ENCODE measurements around the gene PRR16. TPM values are rescaled to one million over a fixed set of nuclear protein-coding genes. Genes with fewer than 3 reads are reported as not detected.

The PRR16 gene
- total RNA-seq, 2 experiments from 2014 or later: not detected

GRCh38 chr5:120512068-120512467, 48.0 kb downstream of the PRR16 start:
- ChIA-PET CTCF (no interaction called here), POLR2A (no interaction called here)
- intact Hi-C loops (cut with micrococcal nuclease): no loop called here
- no peak overlapping the region for H3K4me3 Mint-ChIP-seq
- H3K4me1 Mint-ChIP-seq (ENCODE audit: low read depth): no peaks in the 10 kb centered on the region
- H3K27me3 Mint-ChIP-seq: no peaks in the 10 kb centered on the region
- DNase-seq (no peak), ATAC-seq (no peak)
- no peaks in the 10 kb centered on the region for H3K36me3 Mint-ChIP-seq (ENCODE audit: low read depth)
- TF ChIP-seq CTCF (IDR thresholded peaks at IDR 0.05): no peak
- H3K27ac Mint-ChIP-seq: no peak overlapping the region
- H3K9me3 Mint-ChIP-seq: no peaks in the 10 kb centered on the region

- POLR2A ChIA-PET: no interaction called here
- Mint-ChIP-seq H3K4me1 (ENCODE audit: low read depth) (no peaks in the 10 kb centered on the region), H3K27me3 (no peaks in the 10 kb centered on the region), H3K27ac (no peak overlapping the region), H3K9me3 (no peaks in the 10 kb centered on the region), H3K36me3 (ENCODE audit: low read depth) (no peaks in the 10 kb centered on the region), H3K4me3 (no peak overlapping the region)
- no peak for ATAC-seq
- intact Hi-C loops (cut with micrococcal nuclease): no loop called here
- CTCF ChIA-PET: no interaction called here
- no peak for DNase-seq
- no peak for TF ChIP-seq CTCF (IDR thresholded peaks at IDR 0.05)
Measured at GRCh38 chr5:120512791-120513650, 48.9 kb downstream of the PRR16 start.

GRCh38 chr5:120516805-120517204, 52.7 kb downstream of the PRR16 start:
- Mint-ChIP-seq H3K9me3 (no peaks in the 10 kb centered on the region), H3K36me3 (ENCODE audit: low read depth) (no peaks in the 10 kb centered on the region), H3K4me1 (ENCODE audit: low read depth) (no peaks in the 10 kb centered on the region), H3K27ac (no peak overlapping the region), H3K27me3 (no peaks in the 10 kb centered on the region), H3K4me3 (no peak overlapping the region)
- intact Hi-C loops (cut with micrococcal nuclease): no loop called here
- no peak for ATAC-seq
- ChIA-PET CTCF (no interaction called here), POLR2A (no interaction called here)
- TF ChIP-seq CTCF (IDR thresholded peaks at IDR 0.05): no peak
- DNase-seq: no peak

DNA sequence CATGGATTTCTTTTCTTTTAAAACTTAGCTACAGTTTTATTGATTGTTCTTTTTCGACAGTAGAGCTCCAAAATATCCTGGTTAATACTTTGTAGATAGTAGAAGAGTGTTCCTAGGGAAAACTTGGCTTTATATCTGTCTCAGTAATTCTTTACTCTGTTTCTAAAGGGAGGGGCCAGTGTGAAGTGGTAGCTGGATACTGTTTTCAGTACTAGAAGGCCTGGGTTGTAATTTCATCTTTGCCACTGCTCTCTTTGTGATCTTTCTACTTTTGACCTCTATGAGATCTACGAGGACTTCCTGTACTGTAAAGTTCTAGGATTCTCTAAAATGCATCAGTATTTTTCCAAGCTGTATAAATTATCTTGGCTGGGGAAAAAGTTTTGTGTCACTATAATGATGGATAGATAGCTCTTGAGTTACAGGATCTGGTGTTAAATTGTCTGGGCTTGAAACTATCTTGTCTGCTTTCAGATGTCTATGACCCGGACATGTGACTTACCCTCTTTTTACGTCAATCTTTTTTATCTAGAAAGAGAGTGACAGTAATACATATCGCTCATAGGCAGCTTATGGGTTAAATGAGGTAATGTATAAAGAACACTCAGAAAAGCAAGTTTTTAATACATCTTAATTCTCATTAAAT, 53.6 kb downstream of the PRR16 start:
- Mint-ChIP-seq H3K36me3 (ENCODE audit: low read depth) (no peaks in the 10 kb centered on the region), H3K9me3 (no peaks in the 10 kb centered on the region), H3K27ac (no peak overlapping the region), H3K4me3 (no peak overlapping the region), H3K27me3 (no peaks in the 10 kb centered on the region), H3K4me1 (ENCODE audit: low read depth) (no peaks in the 10 kb centered on the region)
- intact Hi-C loops (cut with micrococcal nuclease): no loop called here
- ATAC-seq: no peak
- ChIA-PET CTCF (no interaction called here), POLR2A (no interaction called here)
- DNase-seq: no peak
- no peak for TF ChIP-seq CTCF (IDR thresholded peaks at IDR 0.05)

DNA sequence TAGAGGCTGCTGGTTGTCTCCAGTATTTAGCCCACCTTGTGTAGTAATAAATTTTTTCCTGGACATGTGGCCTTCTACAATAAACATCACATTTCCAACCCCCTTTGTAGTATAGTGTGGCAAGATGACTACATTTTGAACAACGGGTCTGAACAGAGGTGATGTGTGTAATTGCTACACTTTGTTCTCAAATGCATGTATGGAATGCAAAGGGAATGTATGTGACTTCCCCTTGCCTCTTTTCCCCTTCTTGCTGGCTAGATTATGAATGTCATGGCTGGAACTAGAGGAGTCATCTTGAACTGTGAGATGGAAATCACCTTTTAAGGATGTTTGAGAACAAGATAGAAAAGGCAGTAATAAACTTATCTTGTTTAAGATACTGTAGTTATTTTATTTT, 54.5 kb downstream of the PRR16 start:
- CTCF ChIA-PET: no interaction called here
- no peaks in the 10 kb centered on the region for H3K27me3 Mint-ChIP-seq
- no peaks in the 10 kb centered on the region for H3K9me3 Mint-ChIP-seq
- H3K36me3 Mint-ChIP-seq (ENCODE audit: low read depth): no peaks in the 10 kb centered on the region
- no peak overlapping the region for H3K4me3 Mint-ChIP-seq
- H3K4me1 Mint-ChIP-seq (ENCODE audit: low read depth): no peaks in the 10 kb centered on the region
- POLR2A ChIA-PET: no interaction called here
- no peak for DNase-seq
- ATAC-seq: no peak
- intact Hi-C loops (cut with micrococcal nuclease): no loop called here
- no peak overlapping the region for H3K27ac Mint-ChIP-seq
- TF ChIP-seq CTCF (IDR thresholded peaks at IDR 0.05): no peak
